GM21529 (cell line): ENCODE results near the gene RXFP3.
"Not testable (repeated sequence)": the region's sequence is repeated elsewhere in the genome, so short reads cannot be mapped to it uniquely, and the experiment has no call there.

Source experiments
- ATAC-seq: cut with Tn5 transposase; IDR thresholded peaks from one replicate; pipeline ENCODE4 v1.9.1; 2021; ENCODE audit not compliant: unreplicated experiment

The RXFP3 gene

GRCh38 chr5:33936381-33937016, at the start of gene RXFP3:
RXFP3 (plus strand) TSS chr5:33936386; CDS start chr5:33936741, 355 bp downstream.
- no peak for ATAC-seq

GRCh38 chr5:33887268-33887667, 48.9 kb upstream of the RXFP3 start:
- no peak for ATAC-seq

- ATAC-seq = no peak
Measured at GRCh38 chr5:33888587-33888986, 47.6 kb upstream of the RXFP3 start.

GRCh38 chr5:33890131-33891032, 45.8 kb upstream of the RXFP3 start:
- peak; percentile 61 for ATAC-seq

- no peak for ATAC-seq
Measured at GRCh38 chr5:33891446-33891787, 44.8 kb upstream of the RXFP3 start.

- ATAC-seq = peak; percentile 52
Measured at GRCh38 chr5:33891788-33892619, 44.2 kb upstream of the RXFP3 start, which contains the start of gene ADAMTS12. ADAMTS12 (minus strand) TSS chr5:33891990; CDS start chr5:33891856, 134 bp downstream.

- ATAC-seq = no peak
Measured at GRCh38 chr5:33892620-33893137, 43.5 kb upstream of the RXFP3 start.

- no peak for ATAC-seq
Measured at GRCh38 chr5:33894566-33894965, 41.6 kb upstream of the RXFP3 start.

GRCh38 chr5:33901156-33901555, 35.0 kb upstream of the RXFP3 start:
- ATAC-seq = no peak

- ATAC-seq = no peak
Measured at GRCh38 chr5:33903118-33903517, 33.1 kb upstream of the RXFP3 start.

GRCh38 chr5:33905381-33905780, 30.8 kb upstream of the RXFP3 start:
- no peak for ATAC-seq

GRCh38 chr5:33906248-33906647, 29.9 kb upstream of the RXFP3 start:
- not testable (repeated sequence) for ATAC-seq

- not testable (repeated sequence) for ATAC-seq
Measured at GRCh38 chr5:33914844-33915243, 21.3 kb upstream of the RXFP3 start.

- ATAC-seq = no peak
Measured at GRCh38 chr5:33921002-33921401, 15.2 kb upstream of the RXFP3 start.

GRCh38 chr5:33925278-33925677, 10.9 kb upstream of the RXFP3 start:
- ATAC-seq = no peak

GRCh38 chr5:33927685-33928084, 8.5 kb upstream of the RXFP3 start:
- no peak for ATAC-seq

GRCh38 chr5:33928283-33928682, 7.9 kb upstream of the RXFP3 start:
- no peak for ATAC-seq

- no peak for ATAC-seq
Measured at GRCh38 chr5:33929925-33930690, 6.1 kb upstream of the RXFP3 start.

GRCh38 chr5:33931136-33931535, 5.0 kb upstream of the RXFP3 start:
- ATAC-seq = no peak

GRCh38 chr5:33933723-33934169, 2.4 kb upstream of the RXFP3 start:
- peak; percentile 90 for ATAC-seq
